ENCODE measurements around the gene ZNF414.

Gene ZNF414

DNA sequence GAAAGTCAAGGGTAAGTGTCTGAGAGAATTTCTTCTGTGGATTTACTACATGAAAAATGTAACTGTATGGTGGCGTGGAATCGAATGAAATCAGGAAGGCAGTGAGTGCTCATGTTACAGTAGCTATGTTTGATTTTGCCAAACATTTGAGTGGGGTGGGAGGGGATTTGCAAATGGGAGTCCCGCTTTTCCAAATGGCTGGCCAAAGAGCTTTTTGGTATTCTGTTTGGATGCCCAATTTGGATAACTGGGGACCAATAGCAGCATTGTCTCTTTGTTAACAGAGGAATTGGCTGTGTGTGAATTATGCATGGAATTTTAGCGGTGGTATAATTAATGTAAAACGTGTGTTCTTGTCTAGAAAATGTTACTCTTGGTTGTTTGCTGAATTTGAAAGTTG, 51.4 kb downstream of the ZNF414 start:
- no peak for DNase-seq (ENCODE audit: low read depth)
- TF ChIP-seq CTCF (IDR thresholded peaks at IDR 0.05; ENCODE audit: control insufficient read depth, insufficient read depth, low read depth, low read length, missing control alignments), result no peak
- H3K4me3 ChIP-seq (ENCODE audit: control insufficient read depth, low read depth, low read length), result no peak overlapping the region

- no peak overlapping the region for H3K4me3 ChIP-seq (ENCODE audit: control insufficient read depth, low read depth, low read length)
- no peak for TF ChIP-seq CTCF (IDR thresholded peaks at IDR 0.05; ENCODE audit: control insufficient read depth, insufficient read depth, low read depth, low read length, missing control alignments)
- no peak for DNase-seq (ENCODE audit: low read depth)
Measured at GRCh38 chr19:8461891-8462290, 52.1 kb downstream of the ZNF414 start.

GRCh38 chr19:8461376-8461775, 52.6 kb downstream of the ZNF414 start:
- no peak for TF ChIP-seq CTCF (IDR thresholded peaks at IDR 0.05; ENCODE audit: control insufficient read depth, insufficient read depth, low read depth, low read length, missing control alignments)
- DNase-seq (ENCODE audit: low read depth), result no peak

DNA sequence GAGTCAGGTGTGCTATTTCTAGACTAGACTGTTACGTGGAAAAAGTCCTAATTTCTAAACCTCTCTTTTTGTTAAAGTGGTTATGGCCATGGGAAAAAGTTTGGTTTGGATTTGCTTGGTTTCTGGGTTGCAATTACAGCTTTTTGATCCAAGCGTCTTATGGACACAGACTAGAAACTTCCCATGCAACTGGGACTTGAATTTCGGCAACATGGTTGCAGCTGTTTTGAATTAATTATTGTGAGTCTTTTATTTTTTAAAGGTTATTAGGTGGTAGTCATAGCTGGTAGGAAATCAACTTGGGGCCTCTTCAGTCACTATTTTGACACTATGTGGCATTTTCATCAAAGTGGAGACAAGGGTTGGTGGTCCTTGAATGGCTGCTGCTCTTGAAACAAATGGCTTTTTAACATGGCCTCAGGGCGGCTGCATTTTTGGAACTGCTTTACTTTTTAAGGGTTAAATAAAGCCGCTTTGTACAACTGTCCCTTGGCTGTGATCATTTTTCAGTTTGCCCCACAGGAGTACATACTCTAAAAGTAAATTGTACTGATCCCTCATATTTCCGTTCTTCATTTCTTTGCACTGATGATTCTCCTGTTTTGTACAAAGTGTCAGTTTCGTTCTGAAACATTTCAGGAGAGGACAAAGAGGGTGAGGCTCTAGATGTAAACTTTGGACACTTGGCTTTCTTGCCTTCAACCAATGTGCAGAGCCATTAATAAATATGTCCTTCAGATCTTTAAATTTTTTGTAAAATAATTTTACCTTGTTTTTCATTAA, 53.3 kb downstream of the ZNF414 start:
- TF ChIP-seq CTCF (IDR thresholded peaks at IDR 0.05; ENCODE audit: control insufficient read depth, insufficient read depth, low read depth, low read length, missing control alignments), result no peak
- no peak overlapping the region for H3K4me3 ChIP-seq (ENCODE audit: control insufficient read depth, low read depth, low read length)

More at GRCh38 chr19:8461376-8461775, 52.6 kb downstream of the ZNF414 start:
- H3K4me3 ChIP-seq (ENCODE audit: control insufficient read depth, low read depth, low read length), result no peak overlapping the region

More for the DNA sequence above, 53.3 kb downstream of the ZNF414 start:
- DNase-seq (ENCODE audit: low read depth), result no peak

All from AG09309 (cell line).